IMR-90 (cell line): ENCODE measurements around the gene FAHD2A. TPM values are rescaled to one million over a fixed set of nuclear protein-coding genes. Genes with fewer than 3 reads are reported as not detected.
"Not testable (repeated sequence)": the region's sequence is repeated elsewhere in the genome, so short reads cannot be mapped to it uniquely, and the experiment has no call there.

Experiments
- ATAC-seq: fragments of 200-7000 bp; cut with Tn5 transposase; 2 replicates; pipeline ENCODE4 v1.9.1; 2020; ENCODE audit warnings: low read depth, mild to moderate bottlenecking, moderate library complexity
- BruUV-seq: library from RNA; stranded (reverse); fragments of 400-500 nt; replicated peaks from 2 replicates; lab custom pipeline; 2021; lab: Mats Ljungman, UMichigan
- CTCF ChIA-PET: fragments of 300-600 bp; formaldehyde crosslinking; extraction: SDS; loops from one replicate; lab custom pipeline; 2021; ENCODE audit warnings: antibody characterized with exemption; lab: Yijun Ruan, JAX
- POLR2A ChIA-PET: fragments of 300-600 bp; sonication (Branson Sonifier 250); formaldehyde crosslinking; loops from one replicate; lab custom pipeline; 2022; ENCODE audit warnings: antibody characterized with exemption; ENCODE audit not compliant: unreplicated experiment; lab: Charles Lee
- DNase-seq: peaks from one replicate; pipeline ENCODE4 v3.0.0; 2013
- H2AFZ ChIP-seq: replicated peaks from 2 replicates; pipeline ENCODE3; 2013; ENCODE audit warnings: low read length, mild to moderate bottlenecking; ENCODE audit not compliant: poor library complexity
- H2AK5ac ChIP-seq: 2 replicates; pipeline ENCODE4 v1.6.1; 2013; ENCODE audit warnings: low read depth, low read length, inconsistent platforms
- H2AK9ac ChIP-seq: replicated peaks from 2 replicates; pipeline ENCODE3; 2013; ENCODE audit warnings: mild to moderate bottlenecking, low read depth, low read length, moderate library complexity; ENCODE audit not compliant: poor library complexity
- H2BK120ac ChIP-seq: 2 replicates; pipeline ENCODE4 v1.6.1; 2013; ENCODE audit warnings: low read depth, low read length, inconsistent platforms
- H2BK15ac ChIP-seq: 3 replicates; pipeline ENCODE4 v1.6.1; 2013; ENCODE audit warnings: low read depth, low read length, inconsistent platforms
- H2BK20ac ChIP-seq: 2 replicates; pipeline ENCODE4 v1.6.1; 2013; ENCODE audit warnings: low read depth, mild to moderate bottlenecking, inconsistent platforms, low read length, moderate library complexity
- H2BK5ac ChIP-seq: 2 replicates; pipeline ENCODE4 v1.6.1; 2013; ENCODE audit warnings: mild to moderate bottlenecking, low read depth, low read length, inconsistent platforms; ENCODE audit not compliant: poor library complexity, severe bottlenecking
- H3K14ac ChIP-seq: replicated peaks from 2 replicates; pipeline ENCODE4 v1.6.1; 2013; ENCODE audit warnings: low read depth, low read length, inconsistent platforms
- H3K18ac ChIP-seq: 2 replicates; pipeline ENCODE4 v1.6.1; 2013; ENCODE audit warnings: low read depth, low read length, control low read depth
- H3K23ac ChIP-seq: 2 replicates; pipeline ENCODE4 v1.6.1; 2013; ENCODE audit warnings: low read depth, low read length, inconsistent platforms
- H3K27ac ChIP-seq: 2 replicates; pipeline ENCODE4 v1.5.1; 2013; ENCODE audit warnings: mild to moderate bottlenecking, control low read depth, low read length; ENCODE audit not compliant: insufficient read depth
- H3K27me3 ChIP-seq: 2 replicates; pipeline ENCODE4 v1.6.1; 2013; ENCODE audit warnings: low read length; ENCODE audit not compliant: control insufficient read depth, insufficient read depth
- H3K36me3 ChIP-seq: 2 replicates; pipeline ENCODE4 v1.6.1; 2013; ENCODE audit warnings: low read length, mixed read lengths; ENCODE audit not compliant: control insufficient read depth, insufficient read depth
- H3K4ac ChIP-seq: 2 replicates; pipeline ENCODE4 v1.6.1; 2013; ENCODE audit warnings: low read depth, low read length, inconsistent platforms
- H3K4me1 ChIP-seq: 2 replicates; pipeline ENCODE4 v1.6.1; 2013; ENCODE audit warnings: low read length, mixed read lengths; ENCODE audit not compliant: control insufficient read depth, insufficient read depth
- H3K4me2 ChIP-seq: 2 replicates; pipeline ENCODE4 v1.6.1; 2013; ENCODE audit warnings: low read depth, mild to moderate bottlenecking, control low read depth, low read length, moderate library complexity
- H3K4me3 ChIP-seq: 2 replicates; pipeline ENCODE4 v1.5.1; 2013; ENCODE audit warnings: low read depth, mild to moderate bottlenecking, control low read depth, low read length, moderate library complexity; ENCODE audit not compliant: insufficient read depth
- H3K56ac ChIP-seq: 2 replicates; pipeline ENCODE4 v1.6.1; 2013; ENCODE audit warnings: low read length, inconsistent platforms; ENCODE audit not compliant: insufficient read depth; ENCODE audit errors: extremely low read depth
- H3K79me1 ChIP-seq, 2 experiments: 2 replicates each; pipeline ENCODE4 v1.6.1; 2013; ENCODE audit warnings: low read length in 2 of 2, inconsistent platforms in 1 of 2, low read depth in 1 of 2
- H3K9ac ChIP-seq: 2 replicates; pipeline ENCODE4 v1.6.1; 2013; ENCODE audit warnings: low read depth, low read length, control low read depth
- H3K9me1 ChIP-seq: 2 replicates; pipeline ENCODE4 v1.6.1; 2013; ENCODE audit warnings: low read length, inconsistent platforms; ENCODE audit not compliant: insufficient read depth
- H3K9me3 ChIP-seq: 2 replicates; pipeline ENCODE4 v1.6.1; 2013; ENCODE audit warnings: low read length; ENCODE audit not compliant: control insufficient read depth, insufficient read depth
- H4K20me1 ChIP-seq: 2 replicates; pipeline ENCODE4 v1.6.1; 2013; ENCODE audit warnings: low read length, inconsistent platforms; ENCODE audit not compliant: insufficient read depth
- H4K5ac ChIP-seq: 2 replicates; pipeline ENCODE4 v1.6.1; 2013; ENCODE audit warnings: mild to moderate bottlenecking, low read depth, low read length, control low read depth
- H4K8ac ChIP-seq, 2 experiments: 2 replicates each; pipeline ENCODE4 v1.6.1; 2013; ENCODE audit warnings: low read depth in 2 of 2, low read length in 2 of 2, control low read depth in 1 of 2, inconsistent platforms in 1 of 2
- H4K91ac ChIP-seq: 2 replicates; pipeline ENCODE4 v1.6.1; 2013; ENCODE audit warnings: low read depth, low read length, inconsistent platforms; ENCODE audit not compliant: insufficient read depth
- WGBS, 2 experiments: methylation state at CpG; one replicate each; pipeline versions ENCODE4 v1.1.5 to v1.1.7; 2013; ENCODE audit warnings: missing lambda C conversion rate in 2 of 2; ENCODE audit not compliant: insufficient read length in 1 of 2; ENCODE audit errors: extremely low coverage in 2 of 2; 5-methylcytosine and 5-hydroxymethylcytosine counted together
- dilution Hi-C: fragments of 300-500 bp; cut with HindIII; formaldehyde crosslinking; loops from one replicate; pipeline ENCODE4 v1.14.3; 2018; ENCODE audit warnings: low sequenced_read_pairs; ENCODE audit not compliant: unreplicated experiment
- in situ Hi-C: fragments of 300-500 bp; cut with MboI; formaldehyde crosslinking; loops from 3 replicates; pipeline ENCODE4 v1.14.3; 2019; ENCODE audit warnings: low sequenced_read_pairs, inconsistent platforms, mixed read lengths
- intact Hi-C: fragments of 100-400 bp; cut with micrococcal nuclease; formaldehyde crosslinking; loops from 2 replicates; pipeline ENCODE4 v1.10.0; 2022
- polyA plus RNA-seq, 3 experiments: library from polyadenylated mRNA; depleted of rRNA; stranded (reverse); fragments of >200 nt; gene quantifications; 2 replicates each; pipeline ENCODE4 v1.2.3, GENCODE V29; 2012; ENCODE audit warnings: low replicate concordance in 1 of 3
- total RNA-seq: library from RNA; depleted of rRNA; stranded (reverse); fragments of >200 nt; gene quantifications from 2 replicates; pipeline ENCODE4 v1.2.3, GENCODE V29; 2012

The FAHD2A gene
- total and polyA plus RNA-seq, 2 of the 4 experiments (the other 2 are of a cell fraction), result 35.1 to 36.2 TPM

GRCh38 chr2:95415561-95415960 is 13.1 kb downstream of the FAHD2A start:
- H3K27me3 ChIP-seq, H2BK15ac ChIP-seq, ATAC-seq, H3K56ac ChIP-seq, dilution Hi-C loops, H3K4me3 ChIP-seq, H2AFZ ChIP-seq, H2BK5ac ChIP-seq, H3K79me1 ChIP-seq, H4K8ac ChIP-seq, H3K4me2 ChIP-seq, H2AK9ac ChIP-seq, H2AK5ac ChIP-seq, H2BK20ac ChIP-seq, H3K18ac ChIP-seq, H4K20me1 ChIP-seq, H3K14ac ChIP-seq, in situ Hi-C loops, H3K36me3 ChIP-seq, H3K4me1 ChIP-seq, POLR2A ChIA-PET, H4K5ac ChIP-seq, H2BK120ac ChIP-seq, H3K9me1 ChIP-seq, CTCF ChIA-PET, DNase-seq, H3K9ac ChIP-seq, H3K4ac ChIP-seq, BruUV-seq, H3K9me3 ChIP-seq, H3K27ac ChIP-seq, H3K23ac ChIP-seq, intact Hi-C loops, H4K91ac ChIP-seq: not testable (repeated sequence)
- WGBS, 2 experiments, result no CpG with 5 or more reads among the region's 16 CpGs

GRCh38 chr2:95427196-95427867 is 24.8 kb downstream of the FAHD2A start:
- H2BK5ac ChIP-seq, H3K56ac ChIP-seq, H3K4me2 ChIP-seq, H2AK5ac ChIP-seq, H3K4me1 ChIP-seq, H3K23ac ChIP-seq, H4K5ac ChIP-seq, H2AK9ac ChIP-seq, CTCF ChIA-PET, H2AFZ ChIP-seq, H2BK20ac ChIP-seq, H3K27me3 ChIP-seq, POLR2A ChIA-PET, H4K8ac ChIP-seq, H4K91ac ChIP-seq, H2BK120ac ChIP-seq, H3K9me3 ChIP-seq, H3K9me1 ChIP-seq, H2BK15ac ChIP-seq, dilution Hi-C loops, BruUV-seq, in situ Hi-C loops, DNase-seq, H4K20me1 ChIP-seq, intact Hi-C loops, ATAC-seq, H3K36me3 ChIP-seq, H3K9ac ChIP-seq, H3K27ac ChIP-seq, H3K4me3 ChIP-seq, H3K14ac ChIP-seq, H3K79me1 ChIP-seq, H3K18ac ChIP-seq, H3K4ac ChIP-seq: not testable (repeated sequence)
- no CpG with 5 or more reads among the region's 30 CpGs for WGBS, 2 experiments
